HS-5 (cell line): Measurements from ENCODE around the gene ATP5F1C.

ENCODE experiments used
- DNase-seq: peaks from one replicate; pipeline ENCODE4 v3.0.0-alpha.2; 2012; ENCODE audit warnings: low read depth

The ATP5F1C gene

DNA sequence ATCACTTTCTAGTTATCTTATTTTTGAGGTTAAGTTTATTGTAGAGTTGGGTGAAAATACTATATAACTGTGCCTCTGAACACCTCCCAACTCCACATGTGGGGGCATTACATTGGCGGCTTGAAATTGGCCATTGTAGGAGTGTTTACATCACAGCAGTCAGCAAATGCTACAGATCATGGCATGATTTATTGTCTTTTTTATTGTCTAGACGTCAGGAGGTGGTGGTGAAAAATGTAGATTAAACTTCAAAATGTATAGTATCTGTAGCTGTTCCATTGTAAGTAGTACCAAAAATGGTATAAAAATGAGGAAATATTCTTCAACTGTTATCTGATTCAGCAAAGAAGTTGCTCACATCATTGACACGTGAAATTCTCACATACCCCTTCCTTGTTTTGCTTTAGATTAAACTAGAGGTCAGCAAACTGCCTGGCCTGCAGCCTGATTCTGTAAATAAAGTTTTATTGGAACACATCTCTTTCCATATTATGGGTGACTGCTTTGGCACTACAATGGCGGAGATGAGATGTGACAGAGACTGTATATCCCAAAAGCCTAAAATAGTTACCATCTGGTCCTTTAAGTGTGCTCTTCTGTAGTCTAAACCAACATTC, 65.4 kb downstream of the ATP5F1C start:
- no peak for DNase-seq

DNA sequence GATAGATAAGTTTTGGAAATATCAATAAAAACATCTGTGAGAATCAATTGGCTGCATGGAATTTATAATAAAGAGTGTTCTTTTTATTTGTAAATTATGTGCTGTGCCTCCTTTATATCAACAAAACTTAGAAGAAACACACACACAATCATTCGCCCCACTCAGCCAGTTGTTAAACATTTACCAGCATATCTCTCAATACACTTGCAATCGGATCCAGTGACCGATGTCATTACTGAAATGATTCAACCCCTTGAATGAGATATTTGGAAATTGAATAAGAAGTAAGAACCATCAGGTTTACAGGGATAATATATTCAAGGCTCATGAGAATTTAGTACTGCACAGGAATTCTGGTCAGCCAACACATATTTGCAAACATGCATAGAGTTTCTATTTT, 65.9 kb downstream of the ATP5F1C start:
- no peak for DNase-seq

DNA sequence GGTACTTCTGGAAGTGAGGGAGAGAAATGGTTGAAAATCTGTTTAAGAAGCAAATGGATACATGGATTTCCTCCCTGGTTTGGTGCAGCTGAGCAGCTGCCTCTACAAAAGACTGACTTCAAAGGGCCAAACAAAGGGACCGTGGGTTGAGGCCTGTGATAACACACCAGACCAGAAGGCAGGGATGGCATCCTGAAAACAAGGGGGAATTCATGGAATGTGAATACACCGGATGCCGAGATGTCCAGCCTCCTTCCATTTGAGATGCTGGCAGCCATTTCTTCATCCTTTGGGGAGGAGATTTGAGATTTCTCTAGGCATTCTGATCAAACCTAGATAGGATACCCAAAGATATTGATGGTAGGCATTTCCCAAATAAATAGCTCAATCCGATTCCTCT, 67.2 kb downstream of the ATP5F1C start:
- no peak for DNase-seq

DNA sequence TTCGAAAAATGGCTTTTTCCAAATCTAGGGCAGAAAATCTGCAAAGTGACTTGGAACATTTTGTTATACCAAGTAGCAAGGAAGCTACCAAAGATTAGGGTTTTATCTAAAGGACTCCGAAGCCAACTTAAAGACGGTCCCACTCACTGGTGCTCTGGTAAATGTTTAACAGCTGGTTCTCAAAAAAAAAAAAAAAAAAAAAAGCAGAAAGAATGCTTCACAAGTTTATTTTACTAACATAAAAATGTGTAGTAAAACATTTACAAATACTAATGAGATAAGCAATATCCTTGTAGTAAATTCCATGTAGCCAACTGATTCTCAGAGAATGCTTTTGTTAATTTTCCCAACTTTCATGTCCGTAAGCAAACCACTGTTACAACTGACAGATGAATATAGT, 68.7 kb downstream of the ATP5F1C start:
- DNase-seq = no peak

DNA sequence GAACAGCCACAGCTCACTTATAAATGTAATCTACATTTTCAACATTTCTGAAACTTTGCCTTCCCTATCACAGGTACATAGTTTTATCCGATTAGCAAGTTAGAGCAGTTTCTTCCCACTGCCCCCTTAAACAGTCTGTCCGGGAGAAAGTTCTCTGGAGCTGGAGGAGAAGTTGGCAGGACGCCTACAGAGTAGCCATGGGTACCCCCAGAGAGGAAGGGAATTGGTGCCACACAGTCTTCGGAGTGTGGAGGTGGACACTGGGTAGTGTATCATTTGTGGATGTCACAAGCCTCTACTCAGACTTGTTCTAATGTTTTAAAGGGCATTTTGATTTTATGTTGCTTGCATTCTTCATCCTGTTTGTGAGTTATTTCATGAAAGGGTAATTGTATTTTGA, 69.3 kb downstream of the ATP5F1C start:
- no peak for DNase-seq
